Esophagus squamous epithelium (tissue), 4 donors: ENCODE results near the gene KMT2E.

Experiments used
- POLR2A ChIP-seq, 4 donors: fragments of 450-650 bp; IDR thresholded peaks; one replicate each; pipeline ENCODE4 v1.6.1; 2017; ENCODE audit warnings: antibody characterized with exemption in 4 of 4, mild to moderate bottlenecking in 4 of 4, moderate library complexity in 3 of 4
- TF ChIP-seq, protein P1 (sequence below), 6 experiments: fragments of 450-650 bp in 4 of 6; fragments of 200-600 bp in 2 of 6; sonication (generic) in 2 of 6; IDR thresholded peaks; one replicate each; pipeline ENCODE4 v1.5.1; 2016 to 2019; ENCODE audit warnings: antibody characterized with exemption in 6 of 6, mild to moderate bottlenecking in 4 of 6, moderate library complexity in 4 of 6

DNA sequence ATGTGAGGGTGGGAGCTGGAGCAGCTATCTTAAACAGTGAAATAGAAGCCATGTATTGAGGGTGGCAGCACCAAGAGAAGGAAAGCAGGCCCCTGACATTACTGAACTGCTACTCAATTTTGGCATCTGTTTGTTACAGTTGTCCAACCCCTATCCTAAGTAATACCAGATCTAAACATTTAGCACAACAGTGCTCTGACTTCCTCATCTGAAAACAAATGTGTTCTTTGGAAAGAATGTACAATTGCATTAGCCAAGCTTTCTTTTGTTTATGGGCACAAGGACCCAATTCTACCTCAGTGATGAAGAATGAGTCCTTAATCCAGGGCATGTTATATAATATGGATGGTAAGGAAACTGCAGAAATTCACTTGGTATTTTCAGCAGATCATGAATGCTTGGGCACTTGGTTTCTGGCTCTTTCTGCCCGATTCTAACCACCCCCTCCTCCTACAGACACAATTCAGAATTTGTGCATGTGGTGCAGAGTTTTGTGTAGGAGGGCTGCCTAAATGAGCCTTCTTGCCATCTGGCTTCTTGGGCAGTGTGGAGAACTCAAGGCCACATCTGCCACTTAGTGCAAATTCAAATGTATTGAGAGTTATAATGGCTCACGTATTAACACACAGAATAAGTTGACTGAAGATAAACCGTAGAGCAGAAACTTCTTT is 36.9 kb upstream of the KMT2E start:
- TF ChIP-seq, protein P1, sequence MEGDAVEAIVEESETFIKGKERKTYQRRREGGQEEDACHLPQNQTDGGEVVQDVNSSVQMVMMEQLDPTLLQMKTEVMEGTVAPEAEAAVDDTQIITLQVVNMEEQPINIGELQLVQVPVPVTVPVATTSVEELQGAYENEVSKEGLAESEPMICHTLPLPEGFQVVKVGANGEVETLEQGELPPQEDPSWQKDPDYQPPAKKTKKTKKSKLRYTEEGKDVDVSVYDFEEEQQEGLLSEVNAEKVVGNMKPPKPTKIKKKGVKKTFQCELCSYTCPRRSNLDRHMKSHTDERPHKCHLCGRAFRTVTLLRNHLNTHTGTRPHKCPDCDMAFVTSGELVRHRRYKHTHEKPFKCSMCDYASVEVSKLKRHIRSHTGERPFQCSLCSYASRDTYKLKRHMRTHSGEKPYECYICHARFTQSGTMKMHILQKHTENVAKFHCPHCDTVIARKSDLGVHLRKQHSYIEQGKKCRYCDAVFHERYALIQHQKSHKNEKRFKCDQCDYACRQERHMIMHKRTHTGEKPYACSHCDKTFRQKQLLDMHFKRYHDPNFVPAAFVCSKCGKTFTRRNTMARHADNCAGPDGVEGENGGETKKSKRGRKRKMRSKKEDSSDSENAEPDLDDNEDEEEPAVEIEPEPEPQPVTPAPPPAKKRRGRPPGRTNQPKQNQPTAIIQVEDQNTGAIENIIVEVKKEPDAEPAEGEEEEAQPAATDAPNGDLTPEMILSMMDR (IDR thresholded peaks at IDR 0.05): no peak
- no peak for TF ChIP-seq POLR2A (IDR thresholded peaks at IDR 0.05)
